Prostate gland (tissue), 2 donors: ENCODE measurements around the gene ACTA2.

Experiments used
- POLR2A ChIP-seq: fragments of 450-650 bp; IDR thresholded peaks from one replicate; pipeline ENCODE4 v1.6.1; 2016; ENCODE audit warnings: antibody characterized with exemption, mild to moderate bottlenecking
- TF ChIP-seq, protein P1 (sequence below), 4 experiments: fragments of 200-600 bp in 2 of 4; fragments of 450-650 bp in 2 of 4; sonication (generic) in 2 of 4; IDR thresholded peaks; 1 replicate in 3 of 4; 2 replicates in 1 of 4; pipeline ENCODE4 v1.5.1; 2016 to 2019; ENCODE audit warnings: antibody characterized with exemption in 4 of 4, mild to moderate bottlenecking in 2 of 4, moderate library complexity in 2 of 4

DNA sequence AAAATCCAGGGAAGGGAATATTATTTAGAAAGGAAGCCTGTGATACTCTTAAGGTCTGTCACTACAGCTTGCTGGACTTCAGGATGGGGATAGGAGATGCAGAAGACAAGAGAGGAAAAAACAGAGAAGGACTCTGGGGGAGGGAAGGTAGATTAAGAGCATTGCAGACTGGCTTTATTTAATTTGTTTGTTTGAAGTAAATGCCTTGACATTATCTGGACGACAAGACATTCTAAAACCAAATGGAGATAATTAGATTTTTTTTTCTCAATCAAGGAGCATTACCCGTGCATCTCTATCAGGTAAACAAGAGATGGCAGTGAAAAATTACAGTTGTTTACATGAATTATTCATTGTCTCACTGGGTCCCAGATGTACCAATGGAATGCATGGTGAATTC is 24.3 kb downstream of the ACTA2 start:
- TF ChIP-seq, protein P1, sequence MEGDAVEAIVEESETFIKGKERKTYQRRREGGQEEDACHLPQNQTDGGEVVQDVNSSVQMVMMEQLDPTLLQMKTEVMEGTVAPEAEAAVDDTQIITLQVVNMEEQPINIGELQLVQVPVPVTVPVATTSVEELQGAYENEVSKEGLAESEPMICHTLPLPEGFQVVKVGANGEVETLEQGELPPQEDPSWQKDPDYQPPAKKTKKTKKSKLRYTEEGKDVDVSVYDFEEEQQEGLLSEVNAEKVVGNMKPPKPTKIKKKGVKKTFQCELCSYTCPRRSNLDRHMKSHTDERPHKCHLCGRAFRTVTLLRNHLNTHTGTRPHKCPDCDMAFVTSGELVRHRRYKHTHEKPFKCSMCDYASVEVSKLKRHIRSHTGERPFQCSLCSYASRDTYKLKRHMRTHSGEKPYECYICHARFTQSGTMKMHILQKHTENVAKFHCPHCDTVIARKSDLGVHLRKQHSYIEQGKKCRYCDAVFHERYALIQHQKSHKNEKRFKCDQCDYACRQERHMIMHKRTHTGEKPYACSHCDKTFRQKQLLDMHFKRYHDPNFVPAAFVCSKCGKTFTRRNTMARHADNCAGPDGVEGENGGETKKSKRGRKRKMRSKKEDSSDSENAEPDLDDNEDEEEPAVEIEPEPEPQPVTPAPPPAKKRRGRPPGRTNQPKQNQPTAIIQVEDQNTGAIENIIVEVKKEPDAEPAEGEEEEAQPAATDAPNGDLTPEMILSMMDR (IDR thresholded peaks at IDR 0.05): no peak
- TF ChIP-seq POLR2A: no peak
